Activated T-cell treated with anti-CD3 and anti-CD28 coated beads, Interleukin-2, amount 50 U/mL, for 4 hours (primary cell): ENCODE data around the gene SLC51A. TPM values are rescaled to one million over a fixed set of nuclear protein-coding genes. Genes with fewer than 3 reads are reported as not detected.
"Not testable (repeated sequence)": the region's sequence is repeated elsewhere in the genome, so short reads cannot be mapped to it uniquely, and the experiment has no call there.

Experiments
- ATAC-seq, 2 donors: fragments of 200-7000 bp; cut with Tn5 transposase; one replicate each; pipeline ENCODE4 v1.10.0; 2021
- DNase-seq: peaks from one replicate; pipeline ENCODE4 v3.0.0-alpha.2; 2020
- H3K27me3 Mint-ChIP-seq: one replicate; pipeline ENCODE4 v1.8.0; 2021; ENCODE audit warnings: low read depth, mixed read lengths
- H3K36me3 Mint-ChIP-seq: one replicate; pipeline ENCODE4 v1.8.0; 2022; ENCODE audit warnings: mixed read lengths; ENCODE audit not compliant: insufficient read depth
- H3K4me1 Mint-ChIP-seq: one replicate; pipeline ENCODE4 v1.8.0; 2021; ENCODE audit warnings: low read depth, mixed read lengths
- H3K4me3 Mint-ChIP-seq: one replicate; pipeline ENCODE4 v1.8.0; 2021; ENCODE audit warnings: mild to moderate bottlenecking, moderate library complexity, mixed read lengths
- H3K9me3 Mint-ChIP-seq: one replicate; pipeline ENCODE4 v1.8.0; 2021; ENCODE audit warnings: mixed read lengths
- total RNA-seq, 3 donors: library from RNA; stranded (reverse); gene quantifications; one replicate each; pipeline ENCODE4 v1.2.1, GENCODE V29; 2021

SLC51A gene
- total RNA-seq, 3 donors from 2014 or later, result not detected

- Mint-ChIP-seq H3K27me3 (no peaks in the 10 kb centered on the region), H3K4me1 (peaks cover 2% of the 10 kb centered on the region), H3K9me3 (no peaks in the 10 kb centered on the region), H3K4me3 (no peak overlapping the region), H3K36me3 (peaks cover 23% of the 10 kb centered on the region)
- DNase-seq (no peak), ATAC-seq (no peak)
Observed at GRCh38 chr3:196235452-196236122, 19.3 kb downstream of the SLC51A start.

GRCh38 chr3:196236223-196236622 lies 19.9 kb downstream of the SLC51A start:
- no peaks in the 10 kb centered on the region for H3K27me3 Mint-ChIP-seq
- H3K9me3 Mint-ChIP-seq, result no peaks in the 10 kb centered on the region
- H3K4me3 Mint-ChIP-seq, result no peak overlapping the region
- peaks cover 2% of the 10 kb centered on the region for H3K4me1 Mint-ChIP-seq
- ATAC-seq, result no peak
- no peak for DNase-seq
- H3K36me3 Mint-ChIP-seq, result peaks cover 24% of the 10 kb centered on the region

GRCh38 chr3:196237203-196237602 lies 20.9 kb downstream of the SLC51A start:
- peaks cover 2% of the 10 kb centered on the region for H3K4me1 Mint-ChIP-seq
- H3K27me3 Mint-ChIP-seq, result no peaks in the 10 kb centered on the region
- H3K36me3 Mint-ChIP-seq, result peaks cover 27% of the 10 kb centered on the region
- DNase-seq, result no peak
- no peak overlapping the region for H3K4me3 Mint-ChIP-seq
- no peak for ATAC-seq
- H3K9me3 Mint-ChIP-seq, result no peaks in the 10 kb centered on the region

- Mint-ChIP-seq H3K4me3 (no peak overlapping the region), H3K4me1 (peaks cover 2% of the 10 kb centered on the region), H3K9me3 (no peaks in the 10 kb centered on the region), H3K36me3 (peaks cover 33% of the 10 kb centered on the region), H3K27me3 (no peaks in the 10 kb centered on the region)
- DNase-seq, result no peak
- ATAC-seq, result no peak
Observed at GRCh38 chr3:196238612-196239560, 22.6 kb downstream of the SLC51A start.

- Mint-ChIP-seq H3K9me3 (no peaks in the 10 kb centered on the region), H3K4me1 (peaks cover 2% of the 10 kb centered on the region), H3K27me3 (no peaks in the 10 kb centered on the region), H3K4me3 (no peak overlapping the region), H3K36me3 (peaks cover 36% of the 10 kb centered on the region)
- ATAC-seq (no peak), DNase-seq (no peak)
Observed at GRCh38 chr3:196240424-196240823, 24.1 kb downstream of the SLC51A start.

- ATAC-seq, result no peak
- Mint-ChIP-seq H3K4me1 (peaks cover 2% of the 10 kb centered on the region), H3K36me3 (peaks cover 43% of the 10 kb centered on the region)
Observed at GRCh38 chr3:196241704-196242103, 25.4 kb downstream of the SLC51A start.

GRCh38 chr3:196244166-196244565 lies 27.8 kb downstream of the SLC51A start:
- ATAC-seq, H3K27me3 Mint-ChIP-seq, H3K9me3 Mint-ChIP-seq, H3K4me1 Mint-ChIP-seq, DNase-seq, H3K4me3 Mint-ChIP-seq: not testable (repeated sequence)
- peaks cover 30% of the 10 kb centered on the region for H3K36me3 Mint-ChIP-seq

More at GRCh38 chr3:196241704-196242103, 25.4 kb downstream of the SLC51A start:
- no peak overlapping the region for H3K4me3 Mint-ChIP-seq
- no peak for DNase-seq
- H3K9me3 Mint-ChIP-seq, result no peaks in the 10 kb centered on the region
- H3K27me3 Mint-ChIP-seq, result no peaks in the 10 kb centered on the region

- Mint-ChIP-seq H3K4me3 (no peak overlapping the region), H3K9me3 (no peaks in the 10 kb centered on the region), H3K27me3 (no peaks in the 10 kb centered on the region), H3K36me3 (peaks cover 19% of the 10 kb centered on the region), H3K4me1 (peaks cover 2% of the 10 kb centered on the region)
- ATAC-seq (peak in 1 of 2 donors; percentile 63), DNase-seq (no peak)
Observed at GRCh38 chr3:196246612-196247308, 30.4 kb downstream of the SLC51A start.

GRCh38 chr3:196251918-196252317 lies 35.6 kb downstream of the SLC51A start:
- Mint-ChIP-seq H3K4me3 (no peak overlapping the region), H3K36me3 (peaks cover 19% of the 10 kb centered on the region), H3K27me3 (no peaks in the 10 kb centered on the region), H3K9me3 (no peaks in the 10 kb centered on the region), H3K4me1 (peaks cover 4% of the 10 kb centered on the region)
- DNase-seq, result no peak
- ATAC-seq, result no peak

- H3K27me3 Mint-ChIP-seq, result no peaks in the 10 kb centered on the region
- H3K4me3 Mint-ChIP-seq, result no peak overlapping the region
- ATAC-seq, result no peak
- no peaks in the 10 kb centered on the region for H3K9me3 Mint-ChIP-seq
- no peak for DNase-seq
- peaks cover 16% of the 10 kb centered on the region for H3K36me3 Mint-ChIP-seq
- H3K4me1 Mint-ChIP-seq, result peaks cover 4% of the 10 kb centered on the region
Observed at GRCh38 chr3:196254376-196255283, 38.3 kb downstream of the SLC51A start.

GRCh38 chr3:196255776-196256175 lies 39.4 kb downstream of the SLC51A start:
- peaks cover 4% of the 10 kb centered on the region for H3K4me1 Mint-ChIP-seq
- H3K36me3 Mint-ChIP-seq, result peaks cover 18% of the 10 kb centered on the region
- H3K4me3 Mint-ChIP-seq, result no peak overlapping the region
- no peak for DNase-seq
- no peaks in the 10 kb centered on the region for H3K9me3 Mint-ChIP-seq
- no peaks in the 10 kb centered on the region for H3K27me3 Mint-ChIP-seq
- no peak for ATAC-seq

- H3K4me3 Mint-ChIP-seq, result no peak overlapping the region
- H3K9me3 Mint-ChIP-seq, result no peaks in the 10 kb centered on the region
- no peaks in the 10 kb centered on the region for H3K27me3 Mint-ChIP-seq
- peaks cover 7% of the 10 kb centered on the region for H3K4me1 Mint-ChIP-seq
- ATAC-seq (no peak), DNase-seq (no peak)
- H3K36me3 Mint-ChIP-seq, result peaks cover 24% of the 10 kb centered on the region
Observed at GRCh38 chr3:196260784-196261183, 44.5 kb downstream of the SLC51A start.

- ATAC-seq, result no peak
- peaks cover 7% of the 10 kb centered on the region for H3K4me1 Mint-ChIP-seq
Observed at GRCh38 chr3:196263819-196264218, 47.5 kb downstream of the SLC51A start.

More at GRCh38 chr3:196263819-196264218, 47.5 kb downstream of the SLC51A start:
- no peak for DNase-seq
- Mint-ChIP-seq H3K36me3 (peaks cover 26% of the 10 kb centered on the region), H3K27me3 (no peaks in the 10 kb centered on the region), H3K9me3 (no peaks in the 10 kb centered on the region), H3K4me3 (no peak overlapping the region)
